OCI-LY3 (cell line): Measurements from ENCODE around the gene AGBL1.

Experiments used
- EZH2phosphoT487 ChIP-seq: fragments of 200-600 bp; shearing (Covaris generic); IDR thresholded peaks from 2 replicates; pipeline ENCODE4 v1.6.1; 2018; ENCODE audit warnings: antibody characterized with exemption, mixed run types, low read depth
- TF ChIP-seq, protein P1 (sequence below): fragments of 200-600, 300-600 bp; sonication (generic); IDR thresholded peaks from 2 replicates; pipeline ENCODE4 v1.5.1; 2014; ENCODE audit warnings: antibody characterized with exemption, low read length, low read depth

DNA sequence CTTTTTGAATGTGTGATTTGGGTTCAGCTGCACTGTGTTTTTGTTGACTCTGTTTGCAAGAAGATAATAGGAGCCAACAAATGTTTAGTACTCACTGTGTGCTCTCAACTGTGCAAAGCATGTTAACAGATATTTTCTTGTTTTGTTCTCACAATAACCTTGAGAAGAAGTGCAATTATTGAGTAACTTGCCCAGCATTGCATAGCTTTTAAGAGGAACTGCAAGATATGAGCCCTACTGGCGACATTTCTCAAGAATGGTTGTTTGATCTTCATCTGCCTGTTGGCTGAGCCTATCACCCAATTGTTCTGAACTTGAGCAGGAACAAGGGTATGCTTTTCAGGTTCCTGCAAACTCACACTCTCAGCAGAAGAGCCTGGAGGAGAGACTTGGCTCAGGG, 43.4 kb upstream of the AGBL1 start:
- TF ChIP-seq, protein P1, sequence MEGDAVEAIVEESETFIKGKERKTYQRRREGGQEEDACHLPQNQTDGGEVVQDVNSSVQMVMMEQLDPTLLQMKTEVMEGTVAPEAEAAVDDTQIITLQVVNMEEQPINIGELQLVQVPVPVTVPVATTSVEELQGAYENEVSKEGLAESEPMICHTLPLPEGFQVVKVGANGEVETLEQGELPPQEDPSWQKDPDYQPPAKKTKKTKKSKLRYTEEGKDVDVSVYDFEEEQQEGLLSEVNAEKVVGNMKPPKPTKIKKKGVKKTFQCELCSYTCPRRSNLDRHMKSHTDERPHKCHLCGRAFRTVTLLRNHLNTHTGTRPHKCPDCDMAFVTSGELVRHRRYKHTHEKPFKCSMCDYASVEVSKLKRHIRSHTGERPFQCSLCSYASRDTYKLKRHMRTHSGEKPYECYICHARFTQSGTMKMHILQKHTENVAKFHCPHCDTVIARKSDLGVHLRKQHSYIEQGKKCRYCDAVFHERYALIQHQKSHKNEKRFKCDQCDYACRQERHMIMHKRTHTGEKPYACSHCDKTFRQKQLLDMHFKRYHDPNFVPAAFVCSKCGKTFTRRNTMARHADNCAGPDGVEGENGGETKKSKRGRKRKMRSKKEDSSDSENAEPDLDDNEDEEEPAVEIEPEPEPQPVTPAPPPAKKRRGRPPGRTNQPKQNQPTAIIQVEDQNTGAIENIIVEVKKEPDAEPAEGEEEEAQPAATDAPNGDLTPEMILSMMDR: no peak
- no peak for TF ChIP-seq EZH2phosphoT487
